ENCODE measurements around the gene PLD6. TPM values are rescaled to one million over a fixed set of nuclear protein-coding genes. Genes with fewer than 3 reads are reported as not detected.

PLD6 gene
- total and polyA plus RNA-seq, 3 donors from 2014 or later, result 39.9 to 44.2 (median 41.5) TPM

DNA sequence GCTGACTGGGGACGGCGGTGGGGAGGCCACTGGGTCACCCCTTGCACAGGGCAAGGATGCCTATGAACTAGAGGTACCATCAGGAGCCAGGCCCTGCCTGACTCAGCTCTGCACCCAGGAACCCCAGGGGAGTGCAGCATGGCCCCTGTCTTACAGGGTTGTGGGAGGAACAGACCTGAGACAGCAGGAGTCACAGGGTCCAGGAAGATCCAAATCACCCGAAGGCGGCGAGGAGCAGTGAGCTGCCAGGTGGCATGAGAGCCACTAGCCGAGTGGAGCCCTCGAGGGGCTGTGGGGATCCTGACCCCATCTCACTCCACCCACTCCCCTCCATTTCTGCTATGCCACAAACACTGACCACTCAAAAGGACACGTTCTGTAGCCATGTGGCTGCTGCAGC lies 30.8 kb downstream of the PLD6 start:
- Histone ChIP-seq H3K9me3 (no peaks in the 10 kb centered on the region), H3K4me3 (no peak overlapping the region), H3K4me1 (no peaks in the 10 kb centered on the region), H3K36me3 (ENCODE audit: low read depth, missing control alignments) (no peaks in the 10 kb centered on the region), H3K27me3 (no peaks in the 10 kb centered on the region), H3K27ac (no peak overlapping the region)
- no peak for DNase-seq
- 91% methylated on average over 8 of the region's 8 CpGs; no CpG with 5 or more reads in 1 of the 2 donors for WGBS, 2 donors
- TF ChIP-seq CTCF (IDR thresholded peaks at IDR 0.05) (no peak), POLR2A (IDR thresholded peaks at IDR 0.05) (no peak)
- intact Hi-C loops (cut with DNase I; ENCODE audit: low total_unique reads), result no loop called here

- no peaks in the 10 kb centered on the region for H3K36me3 ChIP-seq (ENCODE audit: low read depth, missing control alignments)
- no peak overlapping the region for H3K4me3 ChIP-seq
- WGBS, 2 donors, result 94 to 95% methylated on average over 8 to 14 of the region's 14 CpGs
- no peak overlapping the region for H3K27ac ChIP-seq
- no peaks in the 10 kb centered on the region for H3K9me3 ChIP-seq
- TF ChIP-seq POLR2A (IDR thresholded peaks at IDR 0.05), result no peak
- TF ChIP-seq CTCF (IDR thresholded peaks at IDR 0.05), result no peak
- no peaks in the 10 kb centered on the region for H3K27me3 ChIP-seq
- DNase-seq, result no peak
- intact Hi-C loops (cut with DNase I; ENCODE audit: low total_unique reads), result no loop called here
- no peaks in the 10 kb centered on the region for H3K4me1 ChIP-seq
Measured at GRCh38 chr17:17173921-17174320, 32.2 kb downstream of the PLD6 start.

DNA sequence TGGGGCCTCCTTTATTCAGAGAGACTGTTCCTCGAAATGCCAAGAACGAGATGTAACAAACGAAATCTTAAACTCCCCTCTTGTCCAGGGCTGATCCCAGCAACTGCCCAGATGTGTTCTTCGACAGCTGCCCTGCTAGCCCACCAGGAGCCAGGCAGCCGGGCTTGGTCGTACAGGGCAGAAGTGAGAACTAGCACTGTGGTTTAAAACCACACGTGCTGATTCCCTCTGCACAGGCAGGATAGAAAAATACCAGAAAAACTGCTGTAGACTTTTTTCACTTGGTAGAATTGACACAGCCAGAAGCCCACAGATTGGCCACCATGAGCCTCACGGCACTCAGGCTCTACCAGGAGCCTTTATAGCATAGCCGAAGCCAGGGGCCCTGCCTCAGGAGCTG lies 33.1 kb downstream of the PLD6 start:
- intact Hi-C loops (cut with DNase I; ENCODE audit: low total_unique reads), result no loop called here
- Histone ChIP-seq H3K9me3 (no peaks in the 10 kb centered on the region), H3K27me3 (no peaks in the 10 kb centered on the region), H3K27ac (no peak overlapping the region), H3K4me3 (no peak overlapping the region), H3K36me3 (ENCODE audit: low read depth, missing control alignments) (no peaks in the 10 kb centered on the region), H3K4me1 (no peaks in the 10 kb centered on the region)
- DNase-seq, result no peak
- TF ChIP-seq CTCF (IDR thresholded peaks at IDR 0.05) (no peak), POLR2A (IDR thresholded peaks at IDR 0.05) (no peak)
- 81 to 94% methylated on average over 9 of the region's 9 CpGs for WGBS, 2 donors

GRCh38 chr17:17172001-17172939 lies 33.9 kb downstream of the PLD6 start:
- no peak for TF ChIP-seq CTCF (IDR thresholded peaks at IDR 0.05)
- TF ChIP-seq POLR2A (IDR thresholded peaks at IDR 0.05), result no peak
- Histone ChIP-seq H3K4me1 (no peaks in the 10 kb centered on the region), H3K4me3 (no peak overlapping the region), H3K9me3 (no peaks in the 10 kb centered on the region), H3K27me3 (no peaks in the 10 kb centered on the region), H3K27ac (no peak overlapping the region), H3K36me3 (ENCODE audit: low read depth, missing control alignments) (no peaks in the 10 kb centered on the region)
- no peak for DNase-seq
- intact Hi-C loops (cut with DNase I; ENCODE audit: low total_unique reads), result no loop called here
- WGBS, 2 donors, result 85% methylated on average over 16 to 24 of the region's 26 CpGs

GRCh38 chr17:17171186-17171585 lies 34.9 kb downstream of the PLD6 start:
- TF ChIP-seq POLR2A (IDR thresholded peaks at IDR 0.05), result no peak
- no peak for TF ChIP-seq CTCF (IDR thresholded peaks at IDR 0.05)
- Histone ChIP-seq H3K4me1 (no peaks in the 10 kb centered on the region), H3K9me3 (no peaks in the 10 kb centered on the region), H3K4me3 (no peak overlapping the region), H3K27me3 (no peaks in the 10 kb centered on the region), H3K27ac (no peak overlapping the region), H3K36me3 (ENCODE audit: low read depth, missing control alignments) (no peaks in the 10 kb centered on the region)
- intact Hi-C loops (cut with DNase I; ENCODE audit: low total_unique reads), result no loop called here
- WGBS, 2 donors, result 92% methylated on average over 7 of the region's 7 CpGs
- no peak for DNase-seq

Measured in testis (tissue), 3 donors.